GM12875 (cell line): ENCODE data around the gene GTF3C1.
"Not testable (repeated sequence)": the region's sequence is repeated elsewhere in the genome, so short reads cannot be mapped to it uniquely, and the experiment has no call there.

Source experiments
- H3K4me3 ChIP-seq: one replicate; pipeline ENCODE4 v1.5.1; 2011; ENCODE audit warnings: low read depth, low read length, control low read depth
- CTCF ChIP-seq: IDR thresholded peaks from 2 replicates; pipeline ENCODE4 v1.5.1; 2011; ENCODE audit warnings: low read depth, mild to moderate bottlenecking, control low read depth, inconsistent platforms, low read length, moderate library complexity, borderline replicate concordance; ENCODE audit not compliant: insufficient read depth

GTF3C1 gene

GRCh38 chr16:27458987-27459688 lies 90.6 kb downstream of the GTF3C1 start:
- no peak for TF ChIP-seq CTCF
- no peak overlapping the region for H3K4me3 ChIP-seq

GRCh38 chr16:27458258-27458657 lies 91.5 kb downstream of the GTF3C1 start:
- H3K4me3 ChIP-seq = no peak overlapping the region
- no peak for TF ChIP-seq CTCF

GRCh38 chr16:27457605-27457900 lies 92.2 kb downstream of the GTF3C1 start:
- not testable (repeated sequence) for H3K4me3 ChIP-seq

DNA sequence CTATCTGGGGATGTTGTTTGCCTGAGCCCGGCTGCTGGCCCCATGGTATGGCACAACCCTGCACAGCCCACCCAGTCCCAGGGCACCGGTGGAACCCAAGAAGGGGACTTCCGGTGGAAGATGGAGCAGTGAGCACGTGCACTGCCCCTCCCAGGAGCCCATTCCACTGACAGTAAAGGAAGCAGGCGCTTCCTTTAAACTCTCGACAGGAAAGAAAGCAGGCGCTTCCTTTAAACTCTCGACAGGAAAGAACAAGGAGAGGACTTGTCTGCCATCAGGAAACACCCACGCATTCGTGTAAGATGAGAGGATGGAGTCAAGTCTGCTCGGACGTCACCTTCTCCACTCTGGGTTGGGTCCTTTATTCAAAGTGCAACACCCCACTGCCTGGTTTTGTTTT lies 94.0 kb downstream of the GTF3C1 start:
- no peak overlapping the region for H3K4me3 ChIP-seq
- TF ChIP-seq CTCF = no peak

GRCh38 chr16:27453494-27453825 lies 96.3 kb downstream of the GTF3C1 start:
- TF ChIP-seq CTCF = no peak

DNA sequence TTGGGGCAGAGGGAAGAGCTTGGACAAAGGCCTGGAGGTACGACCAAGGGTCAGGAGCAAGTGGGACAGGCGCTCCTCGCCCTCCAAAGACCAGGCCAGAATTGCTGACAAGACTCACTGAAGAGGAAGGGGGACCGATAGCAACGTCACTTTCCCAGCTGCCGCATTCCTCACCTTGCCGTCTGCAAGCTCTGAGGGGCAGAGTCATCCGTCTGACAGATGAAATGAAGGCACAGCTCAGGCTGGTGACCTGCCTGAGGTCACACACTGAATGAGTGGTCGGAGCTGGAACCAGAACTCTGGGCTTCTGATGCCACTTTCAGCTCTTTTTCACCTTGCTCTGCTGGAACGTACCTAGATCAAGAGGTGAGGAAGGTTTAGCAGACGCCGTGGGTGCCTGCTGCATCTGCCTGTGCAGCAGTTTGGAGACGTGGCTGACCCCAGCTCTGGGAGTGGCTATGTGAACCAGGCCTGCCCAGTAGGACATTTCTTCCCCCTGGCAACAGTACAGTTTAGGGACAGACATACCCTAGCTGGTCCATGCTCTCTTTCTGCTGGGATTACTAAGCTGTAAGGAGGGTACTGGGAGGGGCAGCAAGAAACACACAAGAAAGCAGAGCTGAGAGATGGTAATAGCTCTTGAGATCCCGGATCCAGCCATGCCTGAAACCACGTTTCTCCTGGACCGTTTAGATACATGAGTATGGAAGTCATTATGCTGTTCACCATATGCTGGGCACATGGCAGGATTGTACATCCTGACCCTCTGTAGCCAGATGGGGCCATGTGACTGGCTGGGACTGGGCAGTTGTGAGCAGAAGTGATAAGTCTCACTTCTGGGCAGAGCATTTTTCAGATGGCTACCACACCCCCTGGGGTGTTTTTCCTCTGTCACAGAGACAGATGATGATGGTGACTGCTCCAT lies 96.9 kb downstream of the GTF3C1 start:
- no peak overlapping the region for H3K4me3 ChIP-seq
- no peak for TF ChIP-seq CTCF

More at GRCh38 chr16:27453494-27453825, 96.3 kb downstream of the GTF3C1 start:
- no peak overlapping the region for H3K4me3 ChIP-seq

DNA sequence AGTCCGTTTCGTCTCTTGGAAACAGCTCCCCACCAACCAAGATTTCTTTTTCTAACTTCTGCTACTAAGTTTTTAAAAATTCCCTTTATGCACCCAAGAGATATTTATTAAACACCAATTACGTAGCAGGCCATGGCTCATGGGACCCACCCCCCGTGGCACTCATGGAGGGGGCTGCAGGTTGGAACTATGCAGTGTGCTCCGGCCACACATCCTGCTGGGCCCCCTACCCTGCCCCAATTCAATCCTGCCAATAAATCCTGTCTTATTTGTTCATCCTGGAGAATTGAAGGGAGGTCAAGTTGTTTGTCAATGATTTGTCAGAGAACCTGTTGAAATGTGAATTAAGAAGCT lies 99.5 kb downstream of the GTF3C1 start:
- TF ChIP-seq CTCF = no peak
- no peak overlapping the region for H3K4me3 ChIP-seq
